HG02678 (cell line): ENCODE results near the gene CLSTN1.
"Not testable (repeated sequence)": the region's sequence is repeated elsewhere in the genome, so short reads cannot be mapped to it uniquely, and the experiment has no call there.

Source experiments
- ATAC-seq: cut with Tn5 transposase; IDR thresholded peaks from one replicate; pipeline ENCODE4 v1.9.1; 2021; ENCODE audit warnings: mild to moderate bottlenecking, moderate library complexity; ENCODE audit not compliant: unreplicated experiment

The CLSTN1 gene

GRCh38 chr1:9766759-9767442 is 56.9 kb downstream of the CLSTN1 start:
- ATAC-seq = no peak

- ATAC-seq = no peak
These were observed 59.2 kb downstream of the CLSTN1 start for GRCh38 chr1:9764550-9764949.

- ATAC-seq = no peak
These were observed 59.9 kb downstream of the CLSTN1 start for GRCh38 chr1:9763914-9764313.

- ATAC-seq = not testable (repeated sequence)
These were observed 61.3 kb downstream of the CLSTN1 start for GRCh38 chr1:9762446-9762845.

- ATAC-seq = no peak
These were observed 61.9 kb downstream of the CLSTN1 start for GRCh38 chr1:9761855-9762254.

GRCh38 chr1:9760824-9761223 is 62.9 kb downstream of the CLSTN1 start:
- ATAC-seq = no peak

GRCh38 chr1:9759939-9760338 is 63.8 kb downstream of the CLSTN1 start:
- ATAC-seq = no peak

GRCh38 chr1:9758559-9759121 is 65.1 kb downstream of the CLSTN1 start:
- no peak for ATAC-seq

- no peak for ATAC-seq
These were observed 68.2 kb downstream of the CLSTN1 start for GRCh38 chr1:9755441-9755995.

GRCh38 chr1:9753121-9753531 is 70.6 kb downstream of the CLSTN1 start:
- ATAC-seq = no peak

- no peak for ATAC-seq
These were observed 71.8 kb downstream of the CLSTN1 start for GRCh38 chr1:9751971-9752370.

GRCh38 chr1:9749361-9749760 is 74.4 kb downstream of the CLSTN1 start:
- ATAC-seq = no peak

GRCh38 chr1:9748391-9748790 is 75.4 kb downstream of the CLSTN1 start:
- not testable (repeated sequence) for ATAC-seq

- no peak for ATAC-seq
These were observed 77.1 kb downstream of the CLSTN1 start for GRCh38 chr1:9746651-9747050.

GRCh38 chr1:9746211-9746610 is 77.6 kb downstream of the CLSTN1 start:
- ATAC-seq = no peak

GRCh38 chr1:9744106-9744799 is 79.5 kb downstream of the CLSTN1 start:
- no peak for ATAC-seq

- ATAC-seq = no peak
These were observed 86.1 kb downstream of the CLSTN1 start for GRCh38 chr1:9737671-9738070.

- no peak for ATAC-seq
These were observed 86.7 kb downstream of the CLSTN1 start for GRCh38 chr1:9737057-9737456.

- no peak for ATAC-seq
These were observed 87.5 kb downstream of the CLSTN1 start for GRCh38 chr1:9736241-9736640.

GRCh38 chr1:9735800-9736199 is 88.0 kb downstream of the CLSTN1 start:
- ATAC-seq = no peak

- no peak for ATAC-seq
These were observed 90.5 kb downstream of the CLSTN1 start for GRCh38 chr1:9733160-9733789.
